ENCODE data around the gene U2SURP. TPM values are rescaled to one million over a fixed set of nuclear protein-coding genes. Genes with fewer than 3 reads are reported as not detected.

U2SURP gene
- total RNA-seq, 6 experiments from 2014 or later = 19.1 to 34.5 (median 26.9) TPM

- Histone ChIP-seq H3K36me3 (no peaks in the 10 kb centered on the region), H3K27ac (peak overlapping the region in 1 of 3 donors; percentile 38), H3K4me1 (peaks cover 0 to 39% (median 6%) of the 10 kb centered on the region in 4 donors), H3K27me3 (no peaks in the 10 kb centered on the region), H3K4me3 (no peak overlapping the region), H3K9me3 (no peaks in the 10 kb centered on the region)
- ATAC-seq (peak; percentile 58 to 97 (median 96)), DNase-seq (peak; percentile 57 to 95 (median 95))
- TF ChIP-seq CTCF (IDR thresholded peaks at IDR 0.05) = no peak
- TF ChIP-seq POLR2A (IDR thresholded peaks at IDR 0.05) = no peak
- intact Hi-C loops (cut with DNase I) = no loop called here
- 31% methylated on average over 8 of the region's 8 CpGs for WGBS (ENCODE audit: insufficient coverage, low coverage, low lambda C conversion rate, missing lambda C conversion rate)
These were observed 28.0 kb upstream of the U2SURP start for GRCh38 chr3:142973217-142974009.

GRCh38 chr3:142975316-142975995, 25.9 kb upstream of the U2SURP start:
- no peaks in the 10 kb centered on the region for H3K9me3 ChIP-seq
- ATAC-seq = no peak
- TF ChIP-seq CTCF (IDR thresholded peaks at IDR 0.05) = peak in 2 of 4 donors; percentile 11 to 12
- no peak for TF ChIP-seq POLR2A (IDR thresholded peaks at IDR 0.05)
- H3K36me3 ChIP-seq = no peaks in the 10 kb centered on the region
- no peak overlapping the region for H3K4me3 ChIP-seq
- intact Hi-C loops (cut with DNase I) = no loop called here
- WGBS (ENCODE audit: insufficient coverage, low coverage, low lambda C conversion rate, missing lambda C conversion rate) = 91% methylated on average over 4 of the region's 4 CpGs
- peaks cover 0 to 44% (median 6%) of the 10 kb centered on the region in 4 donors for H3K4me1 ChIP-seq
- H3K27ac ChIP-seq = no peak overlapping the region
- DNase-seq = no peak
- H3K27me3 ChIP-seq = no peaks in the 10 kb centered on the region

GRCh38 chr3:142976621-142977398, 24.6 kb upstream of the U2SURP start:
- Histone ChIP-seq H3K27ac (no peak overlapping the region), H3K4me1 (peaks cover 0 to 44% (median 6%) of the 10 kb centered on the region in 4 donors), H3K4me3 (no peak overlapping the region), H3K27me3 (no peaks in the 10 kb centered on the region), H3K9me3 (no peaks in the 10 kb centered on the region), H3K36me3 (no peaks in the 10 kb centered on the region)
- intact Hi-C loops (cut with DNase I) = no loop called here
- TF ChIP-seq CTCF (IDR thresholded peaks at IDR 0.05) (no peak), POLR2A (IDR thresholded peaks at IDR 0.05) (no peak)
- 57% methylated on average over 8 of the region's 8 CpGs for WGBS (ENCODE audit: insufficient coverage, low coverage, low lambda C conversion rate, missing lambda C conversion rate)
- ATAC-seq (peak; percentile 64 to 95 (median 71)), DNase-seq (peak; percentile 58 to 85 (median 84))

- ATAC-seq (peak in 1 of 4 donors; percentile 66), DNase-seq (no peak)
- intact Hi-C loops (cut with DNase I) = no loop called here
- no peaks in the 10 kb centered on the region for H3K27me3 ChIP-seq
- no peak overlapping the region for H3K27ac ChIP-seq
- TF ChIP-seq CTCF (IDR thresholded peaks at IDR 0.05) = no peak
- TF ChIP-seq POLR2A (IDR thresholded peaks at IDR 0.05) = no peak
- no peaks in the 10 kb centered on the region for H3K36me3 ChIP-seq
- H3K4me3 ChIP-seq = no peak overlapping the region
- peaks cover 0 to 44% (median 6%) of the 10 kb centered on the region in 4 donors for H3K4me1 ChIP-seq
- WGBS (ENCODE audit: insufficient coverage, low coverage, low lambda C conversion rate, missing lambda C conversion rate) = 53% methylated on average over 1 of the region's 1 CpG
- H3K9me3 ChIP-seq = no peaks in the 10 kb centered on the region
These were observed 24.0 kb upstream of the U2SURP start for GRCh38 chr3:142977399-142977728.

Measured in right lobe of liver (tissue), 6 donors.